ENCODE measurements around the gene BANF2. TPM values are rescaled to one million over a fixed set of nuclear protein-coding genes. Genes with fewer than 3 reads are reported as not detected.

The BANF2 gene
- polyA plus RNA-seq, 1 of the 3 experiments (the other 2 are of a cell fraction), result not detected

DNA sequence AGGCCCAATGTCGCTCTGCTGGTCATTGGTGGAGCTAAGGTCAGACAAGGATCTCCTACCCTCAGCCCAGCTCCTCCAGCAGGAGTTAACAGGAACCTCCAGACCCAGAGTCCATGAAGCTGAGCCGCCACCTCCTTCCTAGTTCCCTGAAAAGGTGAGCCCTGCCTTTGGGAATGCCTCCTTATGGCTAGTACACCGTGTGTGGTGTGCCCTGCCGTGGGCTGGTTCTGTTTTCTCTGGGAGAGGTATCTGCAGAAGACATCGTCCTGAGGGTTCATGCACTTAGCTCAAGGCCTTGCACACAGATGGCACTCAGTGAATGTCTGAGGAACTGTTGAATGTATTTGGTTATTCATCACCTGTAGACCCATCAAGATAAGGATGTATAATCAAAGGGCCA, 15.3 kb downstream of the BANF2 start:
- POLR2A ChIA-PET, result no interaction called here
- CTCF ChIA-PET, result interaction anchor here (1.2 kb wide), 1 partner anchor 13 kb away, joined by 3 read pairs; no protein-coding TSS in a partner anchor
- H3K79me2 ChIP-seq (ENCODE audit: insufficient read depth), result no peaks in the 10 kb centered on the region

GRCh38 chr20:17716331-17716730, 16.6 kb downstream of the BANF2 start:
- no peaks in the 10 kb centered on the region for H3K9me2 ChIP-seq
- no peak overlapping the region for H3K27ac ChIP-seq (ENCODE audit: low read depth in 2 of 2, low read length in 1 of 2)
- no peaks in the 10 kb centered on the region for H3K9me3 ChIP-seq
- H3K4me2 ChIP-seq, result no peak overlapping the region
- H3K27me3 ChIP-seq (ENCODE audit: insufficient read depth), result no peaks in the 10 kb centered on the region; the same call in 1 of the 2 replicates
- no peak overlapping the region for H3K4me3 ChIP-seq (ENCODE audit: low read depth in 2 of 2, low read length in 1 of 2)
- CTCF ChIA-PET, result no interaction called here
- H3F3A ChIP-seq (replicated peaks; ENCODE audit: insufficient read depth), result no peaks in the 10 kb centered on the region
- H4K20me1 ChIP-seq (ENCODE audit: insufficient read depth), result no peaks in the 10 kb centered on the region
- H3K9ac ChIP-seq, result no peak overlapping the region
- H3K36me3 ChIP-seq (replicated peaks in 1 of 2; ENCODE audit: control insufficient read depth in 1 of 2, insufficient read depth in 2 of 2, low read length in 1 of 2), result no peaks in the 10 kb centered on the region
- no peaks in the 10 kb centered on the region for H3K79me2 ChIP-seq (ENCODE audit: insufficient read depth)
- H3K4me1 ChIP-seq (ENCODE audit: control insufficient read depth in 1 of 2, insufficient read depth in 2 of 2, low read depth in 1 of 2, low read length in 1 of 2), result no peaks in the 10 kb centered on the region
- no peak for DNase-seq
- POLR2A ChIA-PET, result no interaction called here
- no peak overlapping the region for H2AFZ ChIP-seq (ENCODE audit: low read depth)
- WGBS (ENCODE audit: low lambda C conversion rate), result 55% methylated on average over 7 of the region's 7 CpGs
- TF ChIP-seq RXRA (IDR thresholded peaks at IDR 0.05; ENCODE audit: borderline replicate concordance, low read depth) (no peak), GATA2 (CRISPR knock-in tag; IDR thresholded peaks at IDR 0.05) (no peak), FOSL2 (IDR thresholded peaks at IDR 0.05; ENCODE audit: borderline replicate concordance, low read depth) (no peak), TCF12 (IDR thresholded peaks at IDR 0.05) (no peak), TAF1 (IDR thresholded peaks at IDR 0.05; ENCODE audit: borderline replicate concordance, low read depth, low read length) (no peak), SMC3 (IDR thresholded peaks at IDR 0.05; ENCODE audit: low read depth, low read length) (no peak), EZH2phosphoT487 (IDR thresholded peaks at IDR 0.05; ENCODE audit: borderline replicate concordance, low read depth) (no peak), MXI1 (IDR thresholded peaks at IDR 0.05; ENCODE audit: low read depth, low read length) (no peak), POLR2AphosphoS5 (IDR thresholded peaks at IDR 0.05; ENCODE audit: low read depth, low read length) (no peak)
- TF ChIP-seq, protein P1, sequence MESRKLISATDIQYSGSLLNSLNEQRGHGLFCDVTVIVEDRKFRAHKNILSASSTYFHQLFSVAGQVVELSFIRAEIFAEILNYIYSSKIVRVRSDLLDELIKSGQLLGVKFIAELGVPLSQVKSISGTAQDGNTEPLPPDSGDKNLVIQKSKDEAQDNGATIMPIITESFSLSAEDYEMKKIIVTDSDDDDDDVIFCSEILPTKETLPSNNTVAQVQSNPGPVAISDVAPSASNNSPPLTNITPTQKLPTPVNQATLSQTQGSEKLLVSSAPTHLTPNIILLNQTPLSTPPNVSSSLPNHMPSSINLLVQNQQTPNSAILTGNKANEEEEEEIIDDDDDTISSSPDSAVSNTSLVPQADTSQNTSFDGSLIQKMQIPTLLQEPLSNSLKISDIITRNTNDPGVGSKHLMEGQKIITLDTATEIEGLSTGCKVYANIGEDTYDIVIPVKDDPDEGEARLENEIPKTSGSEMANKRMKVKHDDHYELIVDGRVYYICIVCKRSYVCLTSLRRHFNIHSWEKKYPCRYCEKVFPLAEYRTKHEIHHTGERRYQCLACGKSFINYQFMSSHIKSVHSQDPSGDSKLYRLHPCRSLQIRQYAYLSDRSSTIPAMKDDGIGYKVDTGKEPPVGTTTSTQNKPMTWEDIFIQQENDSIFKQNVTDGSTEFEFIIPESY (IDR thresholded peaks at IDR 0.05; ENCODE audit: borderline replicate concordance, low read depth), result no peak
- TF ChIP-seq, protein P2, sequence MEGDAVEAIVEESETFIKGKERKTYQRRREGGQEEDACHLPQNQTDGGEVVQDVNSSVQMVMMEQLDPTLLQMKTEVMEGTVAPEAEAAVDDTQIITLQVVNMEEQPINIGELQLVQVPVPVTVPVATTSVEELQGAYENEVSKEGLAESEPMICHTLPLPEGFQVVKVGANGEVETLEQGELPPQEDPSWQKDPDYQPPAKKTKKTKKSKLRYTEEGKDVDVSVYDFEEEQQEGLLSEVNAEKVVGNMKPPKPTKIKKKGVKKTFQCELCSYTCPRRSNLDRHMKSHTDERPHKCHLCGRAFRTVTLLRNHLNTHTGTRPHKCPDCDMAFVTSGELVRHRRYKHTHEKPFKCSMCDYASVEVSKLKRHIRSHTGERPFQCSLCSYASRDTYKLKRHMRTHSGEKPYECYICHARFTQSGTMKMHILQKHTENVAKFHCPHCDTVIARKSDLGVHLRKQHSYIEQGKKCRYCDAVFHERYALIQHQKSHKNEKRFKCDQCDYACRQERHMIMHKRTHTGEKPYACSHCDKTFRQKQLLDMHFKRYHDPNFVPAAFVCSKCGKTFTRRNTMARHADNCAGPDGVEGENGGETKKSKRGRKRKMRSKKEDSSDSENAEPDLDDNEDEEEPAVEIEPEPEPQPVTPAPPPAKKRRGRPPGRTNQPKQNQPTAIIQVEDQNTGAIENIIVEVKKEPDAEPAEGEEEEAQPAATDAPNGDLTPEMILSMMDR (IDR thresholded peaks at IDR 0.05), result no peak

More for the DNA sequence above, 15.3 kb downstream of the BANF2 start:
- TF ChIP-seq EP300 (IDR thresholded peaks at IDR 0.05; ENCODE audit: borderline replicate concordance in 1 of 2, low read depth in 1 of 2, low read length in 1 of 2) (no peak), YY1 (IDR thresholded peaks at IDR 0.05; ENCODE audit: low read depth) (no peak), TCF12 (IDR thresholded peaks at IDR 0.05) (no peak), NFIC (IDR thresholded peaks at IDR 0.05; ENCODE audit: borderline replicate concordance) (no peak), CHD2 (IDR thresholded peaks at IDR 0.05; ENCODE audit: low read length, partially characterized antibody) (no peak), REST (IDR thresholded peaks at IDR 0.05; ENCODE audit: low read depth, low read length) (no peak), MEF2A (IDR thresholded peaks at IDR 0.05; ENCODE audit: borderline replicate concordance, low read depth) (no peak), NRF1 (IDR thresholded peaks at IDR 0.05; ENCODE audit: low read depth, low read length) (no peak), RXRA (IDR thresholded peaks at IDR 0.05; ENCODE audit: borderline replicate concordance, low read depth) (no peak), FOXJ3 (CRISPR knock-in tag; IDR thresholded peaks at IDR 0.05) (no peak)
- H3K4me1 ChIP-seq (ENCODE audit: control insufficient read depth in 1 of 2, insufficient read depth in 2 of 2, low read depth in 1 of 2, low read length in 1 of 2), result no peaks in the 10 kb centered on the region
- H3K4me3 ChIP-seq (ENCODE audit: low read depth in 2 of 2, low read length in 1 of 2), result no peak overlapping the region
- no peak overlapping the region for H3K27ac ChIP-seq (ENCODE audit: low read depth in 2 of 2, low read length in 1 of 2)
- H2AFZ ChIP-seq (ENCODE audit: low read depth), result no peak overlapping the region
- no peaks in the 10 kb centered on the region for H3K9me3 ChIP-seq
- no peaks in the 10 kb centered on the region; the same call in 1 of the 2 replicates for H3K27me3 ChIP-seq (ENCODE audit: insufficient read depth)
- no peak overlapping the region for H3K4me2 ChIP-seq
- no peak for DNase-seq
- 46% methylated on average over 4 of the region's 5 CpGs for WGBS (ENCODE audit: low lambda C conversion rate)
- H4K20me1 ChIP-seq (ENCODE audit: insufficient read depth), result no peaks in the 10 kb centered on the region
- no peaks in the 10 kb centered on the region for H3K9me2 ChIP-seq
- no peaks in the 10 kb centered on the region for H3F3A ChIP-seq (replicated peaks; ENCODE audit: insufficient read depth)
- H3K9ac ChIP-seq, result no peak overlapping the region
- no peaks in the 10 kb centered on the region for H3K36me3 ChIP-seq (replicated peaks in 1 of 2; ENCODE audit: control insufficient read depth in 1 of 2, insufficient read depth in 2 of 2, low read length in 1 of 2)
